Activated naive CD4-positive, alpha-beta T cell (primary cell): ENCODE measurements around the gene MYH6.
"Not testable (repeated sequence)": the region's sequence is repeated elsewhere in the genome, so short reads cannot be mapped to it uniquely, and the experiment has no call there.

Source experiments
- DNase-seq, 4 experiments: peaks; one replicate each; lab custom pipeline; 2025; lab: John Stamatoyannopoulos, UW

The MYH6 gene

GRCh38 chr14:23435543-23436326 is 27.7 kb upstream of the MYH6 start, which contains the start of gene MYH7:
MYH7 (minus strand) TSS chr14:23435660; CDS start chr14:23433732, 1,928 bp downstream.
- no peak for DNase-seq

GRCh38 chr14:23434488-23435222 is 26.6 kb upstream of the MYH6 start:
- DNase-seq: no peak

- DNase-seq: no peak
Measured at GRCh38 chr14:23433457-23433856, 25.4 kb upstream of the MYH6 start.

GRCh38 chr14:23432946-23433345 is 24.9 kb upstream of the MYH6 start:
- no peak for DNase-seq

- DNase-seq: no peak
Measured at GRCh38 chr14:23432102-23432925, 24.2 kb upstream of the MYH6 start.

- DNase-seq: no peak
Measured at GRCh38 chr14:23431486-23431885, 23.4 kb upstream of the MYH6 start.

- no peak for DNase-seq
Measured at GRCh38 chr14:23430723-23431085, 22.6 kb upstream of the MYH6 start.

- no peak for DNase-seq
Measured at GRCh38 chr14:23430016-23430722, 22.1 kb upstream of the MYH6 start.

GRCh38 chr14:23428686-23429495 is 20.8 kb upstream of the MYH6 start:
- DNase-seq: no peak

GRCh38 chr14:23425798-23426197 is 17.7 kb upstream of the MYH6 start:
- not testable (repeated sequence) for DNase-seq

GRCh38 chr14:23425169-23425568 is 17.1 kb upstream of the MYH6 start:
- no peak for DNase-seq

- no peak for DNase-seq
Measured at GRCh38 chr14:23423657-23424056, 15.6 kb upstream of the MYH6 start.

GRCh38 chr14:23421594-23421993 is 13.5 kb upstream of the MYH6 start:
- DNase-seq: no peak

GRCh38 chr14:23419646-23420045 is 11.6 kb upstream of the MYH6 start:
- DNase-seq: not testable (repeated sequence)

- no peak for DNase-seq
Measured at GRCh38 chr14:23418021-23418420, 9.9 kb upstream of the MYH6 start.

- DNase-seq: not testable (repeated sequence)
Measured at GRCh38 chr14:23417269-23417668, 9.2 kb upstream of the MYH6 start.

- DNase-seq: no peak
Measured at GRCh38 chr14:23416801-23417200, 8.7 kb upstream of the MYH6 start.

GRCh38 chr14:23415821-23416778 is 8.0 kb upstream of the MYH6 start:
- DNase-seq: no peak

- DNase-seq: no peak
Measured at GRCh38 chr14:23414906-23415820, 7.1 kb upstream of the MYH6 start.
